CD4-positive, alpha-beta T cell treated with Interleukin-4 for 4 hours (primary cell): ENCODE data around the gene SETD3.

Source experiments
- DNase-seq: peaks from one replicate; pipeline ENCODE4 v3.0.0-alpha.2; 2020

SETD3 gene

GRCh38 chr14:99418242-99418641, 62.4 kb downstream of the SETD3 start:
- no peak for DNase-seq

GRCh38 chr14:99416909-99417308, 63.8 kb downstream of the SETD3 start:
- no peak for DNase-seq

- DNase-seq = peak; percentile 85
Measured at GRCh38 chr14:99415496-99416281, 65.0 kb downstream of the SETD3 start.

GRCh38 chr14:99413911-99414310, 66.7 kb downstream of the SETD3 start:
- DNase-seq = no peak

- DNase-seq = no peak
Measured at GRCh38 chr14:99413172-99413571, 67.5 kb downstream of the SETD3 start.

GRCh38 chr14:99412117-99413061, 68.3 kb downstream of the SETD3 start:
- DNase-seq = no peak

- no peak for DNase-seq
Measured at GRCh38 chr14:99410019-99410418, 70.6 kb downstream of the SETD3 start.

- no peak for DNase-seq
Measured at GRCh38 chr14:99408971-99409289, 71.7 kb downstream of the SETD3 start.

- DNase-seq = no peak
Measured at GRCh38 chr14:99408286-99408970, 72.2 kb downstream of the SETD3 start.

GRCh38 chr14:99407416-99407815, 73.2 kb downstream of the SETD3 start:
- no peak for DNase-seq

- no peak for DNase-seq
Measured at GRCh38 chr14:99402950-99403349, 77.7 kb downstream of the SETD3 start.

GRCh38 chr14:99402285-99402648, 78.4 kb downstream of the SETD3 start:
- no peak for DNase-seq

GRCh38 chr14:99401621-99402284, 78.9 kb downstream of the SETD3 start:
- no peak for DNase-seq

- no peak for DNase-seq
Measured at GRCh38 chr14:99401211-99401610, 79.4 kb downstream of the SETD3 start.

- DNase-seq = no peak
Measured at GRCh38 chr14:99397698-99398097, 83.0 kb downstream of the SETD3 start.

- peak; percentile 52 for DNase-seq
Measured at GRCh38 chr14:99395909-99396530, 84.6 kb downstream of the SETD3 start.

GRCh38 chr14:99394602-99395156, 86.0 kb downstream of the SETD3 start:
- no peak for DNase-seq

GRCh38 chr14:99393059-99393655, 87.5 kb downstream of the SETD3 start:
- peak; percentile 25 for DNase-seq

GRCh38 chr14:99391671-99392070, 89.0 kb downstream of the SETD3 start:
- DNase-seq = no peak

- DNase-seq = no peak
Measured at GRCh38 chr14:99389174-99389826, 91.4 kb downstream of the SETD3 start.

- no peak for DNase-seq
Measured at GRCh38 chr14:99388286-99388685, 92.4 kb downstream of the SETD3 start.
